SH-SY5Y (cell line): ENCODE data around the gene WNK1.

Experiments
- GATA2 ChIP-seq: IDR thresholded peaks from 2 replicates; pipeline ENCODE4 v1.6.1; 2011; ENCODE audit warnings: mild to moderate bottlenecking, low read depth, low read length
- GATA3 ChIP-seq: IDR thresholded peaks from 2 replicates; pipeline ENCODE4 v1.6.1; 2011; ENCODE audit warnings: low read depth, mild to moderate bottlenecking, low read length, moderate library complexity

DNA sequence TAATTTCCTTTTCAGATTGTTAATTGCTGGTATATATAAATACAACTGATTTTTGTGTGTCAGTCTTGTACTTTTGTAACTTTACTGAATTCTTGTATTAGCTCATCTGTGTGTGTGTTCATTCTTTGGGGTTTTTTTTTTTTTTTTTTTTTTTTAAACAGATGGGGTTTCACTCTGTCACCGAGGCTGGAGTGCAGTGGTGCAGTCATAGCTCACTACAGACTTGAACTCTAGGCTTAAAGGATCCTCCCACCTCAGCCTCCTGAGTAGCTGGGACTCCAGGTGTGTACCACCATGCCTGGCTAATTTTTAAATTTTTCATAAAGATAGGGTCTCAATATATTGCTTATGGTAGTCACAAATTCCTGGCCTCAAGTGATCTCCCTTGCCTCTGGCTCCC is 68.0 kb downstream of the WNK1 start:
- TF ChIP-seq GATA3 (no peak), GATA2 (no peak)
